Liver (tissue), 9 donors: ENCODE data around the gene SF1. TPM values are rescaled to one million over a fixed set of nuclear protein-coding genes. Genes with fewer than 3 reads are reported as not detected.
A peak's percentile ranks its signal among the peaks of the same experiment; 100 is the strongest.

Source experiments
- DNase-seq: peaks from one replicate; pipeline ENCODE4 v3.0.0-alpha.2; 2017; ENCODE audit warnings: low spot score
- H3K27ac ChIP-seq, 2 donors: one replicate each; pipeline ENCODE4 v1.7.0; 2013; ENCODE audit warnings: inconsistent platforms in 2 of 2, low read length in 2 of 2, control low read depth in 1 of 2, low read depth in 1 of 2, mild to moderate bottlenecking in 1 of 2
- H3K27me3 ChIP-seq, 4 donors: one replicate each; pipeline versions ENCODE4 v1.6.1 to v1.7.0; 2013; ENCODE audit warnings: low read length in 3 of 4, inconsistent platforms in 1 of 4, mild to moderate bottlenecking in 1 of 4, moderate library complexity in 1 of 4; ENCODE audit not compliant: control insufficient read depth in 4 of 4, insufficient read depth in 4 of 4
- H3K36me3 ChIP-seq, 4 donors: one replicate each; pipeline versions ENCODE4 v1.6.1 to v1.7.0; 2013; ENCODE audit warnings: low read length in 3 of 4, mild to moderate bottlenecking in 3 of 4, low read depth in 1 of 4, moderate library complexity in 1 of 4; ENCODE audit not compliant: control insufficient read depth in 4 of 4, insufficient read depth in 3 of 4
- H3K4me1 ChIP-seq, 4 donors: one replicate each; pipeline versions ENCODE4 v1.6.1 to v1.7.0; 2013; ENCODE audit warnings: low read length in 3 of 4, mild to moderate bottlenecking in 3 of 4, moderate library complexity in 1 of 4; ENCODE audit not compliant: control insufficient read depth in 4 of 4, insufficient read depth in 4 of 4
- H3K4me3 ChIP-seq, 3 donors: one replicate each; pipeline versions ENCODE4 v1.6.1 to v1.7.0; 2013; ENCODE audit warnings: low read length in 3 of 3, control low read depth in 1 of 3, low read depth in 1 of 3, mild to moderate bottlenecking in 1 of 3
- H3K9ac ChIP-seq, 2 donors: one replicate each; pipeline ENCODE4 v1.7.0; 2013; ENCODE audit warnings: low read length in 2 of 2, mild to moderate bottlenecking in 2 of 2, moderate library complexity in 2 of 2, control low read depth in 1 of 2, low read depth in 1 of 2
- H3K9me3 ChIP-seq, 4 donors: one replicate each; pipeline versions ENCODE4 v1.6.1 to v1.7.0; 2013; ENCODE audit warnings: low read length in 3 of 4; ENCODE audit not compliant: control insufficient read depth in 4 of 4
- ATF3 ChIP-seq: IDR thresholded peaks from 2 replicates; pipeline ENCODE4 v1.6.1; 2016; ENCODE audit warnings: antibody characterized with exemption
- CTCF ChIP-seq: fragments of 150-350 bp; IDR thresholded peaks from 2 replicates; pipeline ENCODE4 v1.5.1; 2017; ENCODE audit warnings: improper control_type of control experiment, low read depth, low read length; ENCODE audit not compliant: missing input control
- EGR1 ChIP-seq, 2 donors: IDR thresholded peaks; 2 replicates each; pipeline ENCODE4 v1.6.1; 2016 to 2018; ENCODE audit warnings: antibody characterized with exemption in 2 of 2, low read depth in 2 of 2
- FOXA1 ChIP-seq: IDR thresholded peaks from 2 replicates; pipeline ENCODE4 v1.6.1; 2016; ENCODE audit warnings: antibody characterized with exemption
- FOXA2 ChIP-seq: IDR thresholded peaks from 2 replicates; pipeline ENCODE4 v1.6.1; 2016; ENCODE audit warnings: antibody characterized with exemption
- GABPA ChIP-seq, 2 donors: IDR thresholded peaks in 1 of 2; conservative IDR thresholded peaks in 1 of 2; 2 replicates each; pipeline ENCODE4 v1.6.1; 2016; ENCODE audit warnings: antibody characterized with exemption in 2 of 2, mild to moderate bottlenecking in 1 of 2, moderate library complexity in 1 of 2
- HNF4A ChIP-seq, 2 donors: conservative IDR thresholded peaks; 2 replicates each; pipeline ENCODE4 v1.6.1; 2016; ENCODE audit warnings: antibody characterized with exemption in 2 of 2, mild to moderate bottlenecking in 2 of 2
- HNF4G ChIP-seq: IDR thresholded peaks from 2 replicates; pipeline ENCODE4 v1.6.1; 2016; ENCODE audit warnings: antibody characterized with exemption
- JUND ChIP-seq, 2 donors: IDR thresholded peaks; 2 replicates each; pipeline ENCODE4 v1.6.1; 2016; ENCODE audit warnings: antibody characterized with exemption in 2 of 2
- MAX ChIP-seq: IDR thresholded peaks from 2 replicates; pipeline ENCODE4 v1.6.1; 2016; ENCODE audit warnings: antibody characterized with exemption
- NR2F2 ChIP-seq: IDR thresholded peaks from 2 replicates; pipeline ENCODE4 v1.6.1; 2016; ENCODE audit warnings: antibody characterized with exemption
- RAD21 ChIP-seq, 2 donors: IDR thresholded peaks; 2 replicates each; pipeline ENCODE4 v1.6.1; 2016; ENCODE audit warnings: antibody characterized with exemption in 2 of 2, mild to moderate bottlenecking in 2 of 2
- REST ChIP-seq: IDR thresholded peaks from 2 replicates; pipeline ENCODE4 v1.6.1; 2016; ENCODE audit warnings: antibody characterized with exemption, mild to moderate bottlenecking
- RXRA ChIP-seq, 2 donors: IDR thresholded peaks; 2 replicates each; pipeline ENCODE4 v1.6.1; 2017 to 2018; ENCODE audit warnings: antibody characterized with exemption in 2 of 2, mild to moderate bottlenecking in 1 of 2
- SP1 ChIP-seq: IDR thresholded peaks from 2 replicates; pipeline ENCODE4 v1.6.1; 2018; ENCODE audit warnings: antibody characterized with exemption, mild to moderate bottlenecking
- TAF1 ChIP-seq: conservative IDR thresholded peaks from 2 replicates; pipeline ENCODE4 v1.6.1; 2016; ENCODE audit warnings: antibody characterized with exemption, mild to moderate bottlenecking
- YY1 ChIP-seq: IDR thresholded peaks from 2 replicates; pipeline ENCODE4 v1.6.1; 2016; ENCODE audit warnings: antibody characterized with exemption, mild to moderate bottlenecking
- ZBTB33 ChIP-seq: IDR thresholded peaks from 2 replicates; pipeline ENCODE4 v1.6.1; 2016; ENCODE audit warnings: antibody characterized with exemption
- WGBS: extraction: QIAGEN DNeasy Blood & Tissue Kit; methylation state at CpG from one replicate; pipeline ENCODE4 v1.1.7; 2013; 5-methylcytosine and 5-hydroxymethylcytosine counted together
- polyA plus RNA-seq, 2 donors: library from polyadenylated mRNA; stranded (reverse) in 1 of 2; unstranded in 1 of 2; fragments of 200-250 nt in 1 of 2; fragments of >200 nt in 1 of 2; fragmentation: Nextera tagmentation in 1 of 2; extraction: Ambion mirVana in 1 of 2; gene quantifications; one replicate each; pipeline versions ENCODE4 v1.2.1 to v1.2.3, GENCODE V29; 2013 to 2015
- total RNA-seq, 2 donors: library from RNA; depleted of rRNA; stranded (reverse); fragments of >200 nt; gene quantifications; one replicate each; pipeline ENCODE4 v1.2.3, GENCODE V29; 2014
- donor health status: healthy.
- donor health status: healthy.
- donor health status: healthy.
- donor health status: healthy.
- donor health status: healthy.

SF1 gene
- total and polyA plus RNA-seq, 4 donors, result 44.9 to 135 (median 50.1) TPM

- TF ChIP-seq ATF3, result no peak
- TF ChIP-seq CTCF, result no peak
- no peak for TF ChIP-seq EGR1 (IDR thresholded peaks at IDR 0.05; ENCODE audit: low read depth in 2 of 2)
Measured at GRCh38 chr11:64747961-64748665, 30.2 kb downstream of the SF1 start (continued).

GRCh38 chr11:64746486-64746885 lies 31.9 kb downstream of the SF1 start:
- Histone ChIP-seq H3K27me3 (no peaks in the 10 kb centered on the region), H3K9ac (no peak overlapping the region), H3K4me3 (no peak overlapping the region), H3K36me3 (no peaks in the 10 kb centered on the region), H3K27ac (peak overlapping the region; percentile 66 to 87), H3K9me3 (no peaks in the 10 kb centered on the region), H3K4me1 (peaks cover 15 to 30% (median 24%) of the 10 kb centered on the region in 4 donors)
- WGBS, result 79% methylated on average over 10 of the region's 10 CpGs
- DNase-seq, result no peak
- TF ChIP-seq SP1, result no peak
- TF ChIP-seq TAF1, result no peak

GRCh38 chr11:64745521-64746328 lies 32.6 kb downstream of the SF1 start:
- Histone ChIP-seq H3K9me3 (no peaks in the 10 kb centered on the region), H3K4me3 (peak overlapping the region in 2 of 3 donors; percentile 20 to 64), H3K9ac (peak overlapping the region; percentile 51 to 64), H3K4me1 (peaks cover 15 to 30% (median 24%) of the 10 kb centered on the region in 4 donors), H3K27me3 (no peaks in the 10 kb centered on the region), H3K27ac (peak overlapping the region; percentile 87 to 88), H3K36me3 (no peaks in the 10 kb centered on the region)
- peak; percentile 52 for DNase-seq
- 4% methylated on average over 52 of the region's 52 CpGs for WGBS
- TF ChIP-seq CTCF (no peak), ATF3 (no peak), MAX (no peak), HNF4G (no peak), FOXA2 (no peak), GABPA (IDR thresholded peaks at IDR 0.05 in 1 of 2, conservative IDR thresholded peaks at IDR 0.05 in 1 of 2) (no peak), ZBTB33 (no peak), FOXA1 (no peak), REST (no peak), EGR1 (IDR thresholded peaks at IDR 0.05; ENCODE audit: low read depth in 2 of 2) (no peak), SP1 (no peak), YY1 (no peak), NR2F2 (no peak), RXRA (IDR thresholded peaks at IDR 0.05) (no peak), RAD21 (IDR thresholded peaks at IDR 0.05) (no peak), JUND (IDR thresholded peaks at IDR 0.05) (no peak), HNF4A (conservative IDR thresholded peaks at IDR 0.05) (no peak)
